Mesothelial cell of epicardium (in vitro differentiated cells): ENCODE measurements around the gene ZMYND15. TPM values are rescaled to one million over a fixed set of nuclear protein-coding genes. Genes with fewer than 3 reads are reported as not detected.

ENCODE experiments used
- DNase-seq, 2 experiments: peaks; one replicate each; pipeline ENCODE4 v3.0.0; 2021; ENCODE audit warnings: low spot score in 2 of 2; ENCODE audit not compliant: unreplicated experiment in 2 of 2
- H3K27ac Mint-ChIP-seq: 2 replicates; pipeline ENCODE4 v1.8.0; 2021; ENCODE audit warnings: mixed read lengths
- H3K27me3 Mint-ChIP-seq: 2 replicates; pipeline ENCODE4 v1.8.0; 2021; ENCODE audit warnings: low read depth, mixed read lengths
- H3K36me3 Mint-ChIP-seq: 2 replicates; pipeline ENCODE4 v1.8.0; 2021; ENCODE audit warnings: mixed read lengths
- H3K4me1 Mint-ChIP-seq: 2 replicates; pipeline ENCODE4 v1.8.0; 2021; ENCODE audit warnings: mixed read lengths
- H3K4me3 Mint-ChIP-seq: 2 replicates; pipeline ENCODE4 v1.8.0; 2021; ENCODE audit warnings: mild to moderate bottlenecking, moderate library complexity, mixed read lengths
- H3K9me3 Mint-ChIP-seq: 2 replicates; pipeline ENCODE4 v1.8.0; 2021; ENCODE audit warnings: mixed read lengths
- CTCF ChIP-seq: fragments of 200-600 bp; sonication (generic); IDR thresholded peaks from one replicate; pipeline ENCODE4 v1.5.0; 2021; ENCODE audit warnings: antibody characterized with exemption; ENCODE audit not compliant: unreplicated experiment
- total RNA-seq: library from RNA; stranded (reverse); gene quantifications from 3 replicates; pipeline ENCODE4 v1.2.1, GENCODE V29; 2021

The ZMYND15 gene
- total RNA-seq, 1 donor from 2014 or later, result 0.78 TPM

GRCh38 chr17:4719684-4720221 is 19.9 kb upstream of the ZMYND15 start:
- no peaks in the 10 kb centered on the region for H3K27me3 Mint-ChIP-seq
- H3K27ac Mint-ChIP-seq, result no peak overlapping the region
- peaks cover 21% of the 10 kb centered on the region for H3K36me3 Mint-ChIP-seq
- TF ChIP-seq CTCF, result no peak
- H3K4me1 Mint-ChIP-seq, result peaks cover 11% of the 10 kb centered on the region
- H3K9me3 Mint-ChIP-seq, result no peaks in the 10 kb centered on the region
- no peak overlapping the region for H3K4me3 Mint-ChIP-seq
- no peak for DNase-seq

GRCh38 chr17:4720787-4721186 is 18.8 kb upstream of the ZMYND15 start:
- Mint-ChIP-seq H3K27ac (peak overlapping the region; percentile 67), H3K9me3 (no peaks in the 10 kb centered on the region), H3K36me3 (peaks cover 21% of the 10 kb centered on the region), H3K27me3 (peaks cover 2% of the 10 kb centered on the region), H3K4me3 (no peak overlapping the region), H3K4me1 (peaks cover 11% of the 10 kb centered on the region)
- no peak for TF ChIP-seq CTCF
- DNase-seq, result no peak

- Mint-ChIP-seq H3K36me3 (peaks cover 21% of the 10 kb centered on the region), H3K4me3 (no peak overlapping the region), H3K9me3 (no peaks in the 10 kb centered on the region), H3K4me1 (peaks cover 11% of the 10 kb centered on the region), H3K27ac (peak overlapping the region; percentile 67), H3K27me3 (peaks cover 6% of the 10 kb centered on the region)
- no peak for TF ChIP-seq CTCF
- no peak for DNase-seq
Measured at GRCh38 chr17:4721203-4722135, 18.2 kb upstream of the ZMYND15 start.

- Mint-ChIP-seq H3K4me3 (no peak overlapping the region), H3K4me1 (peaks cover 11% of the 10 kb centered on the region), H3K36me3 (peaks cover 18% of the 10 kb centered on the region), H3K9me3 (no peaks in the 10 kb centered on the region), H3K27ac (no peak overlapping the region), H3K27me3 (peaks cover 7% of the 10 kb centered on the region)
- no peak for TF ChIP-seq CTCF
- DNase-seq, result no peak
Measured at GRCh38 chr17:4722678-4723240, 16.9 kb upstream of the ZMYND15 start.

- no peak for DNase-seq
- H3K27me3 Mint-ChIP-seq, result peaks cover 7% of the 10 kb centered on the region
- peaks cover 10% of the 10 kb centered on the region for H3K36me3 Mint-ChIP-seq
- no peak overlapping the region for H3K4me3 Mint-ChIP-seq
- no peaks in the 10 kb centered on the region for H3K9me3 Mint-ChIP-seq
- peaks cover 7% of the 10 kb centered on the region for H3K4me1 Mint-ChIP-seq
- TF ChIP-seq CTCF, result no peak
- no peak overlapping the region for H3K27ac Mint-ChIP-seq
Measured at GRCh38 chr17:4724650-4725049, 15.0 kb upstream of the ZMYND15 start.
